GM18867 (cell line): ENCODE measurements around the gene CORIN.
"Not testable (repeated sequence)": the region's sequence is repeated elsewhere in the genome, so short reads cannot be mapped to it uniquely, and the experiment has no call there.

ENCODE experiments used
- ATAC-seq: cut with Tn5 transposase; IDR thresholded peaks from one replicate; pipeline ENCODE4 v1.9.1; 2021; ENCODE audit warnings: mild to moderate bottlenecking, moderate library complexity; ENCODE audit not compliant: unreplicated experiment

The CORIN gene

DNA sequence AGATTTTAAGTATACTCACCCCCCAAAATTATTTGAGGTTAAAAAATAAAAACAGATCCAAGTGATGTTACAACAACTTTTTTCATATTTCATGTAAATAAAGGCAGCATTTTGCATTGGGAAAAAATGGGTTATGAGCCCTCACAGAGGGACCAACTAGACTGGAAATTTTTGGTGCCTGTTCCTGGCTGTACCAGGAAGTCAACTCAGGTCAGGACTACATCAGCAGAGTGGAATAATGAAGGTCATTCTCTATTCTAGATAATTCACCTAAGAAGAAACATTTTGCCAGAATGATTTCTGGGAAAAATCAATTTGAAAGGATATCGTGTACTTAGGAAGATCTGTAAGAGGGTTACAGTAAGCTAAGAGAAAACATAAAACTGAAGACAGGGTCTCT is 66.8 kb downstream of the CORIN start:
- ATAC-seq, result no peak

DNA sequence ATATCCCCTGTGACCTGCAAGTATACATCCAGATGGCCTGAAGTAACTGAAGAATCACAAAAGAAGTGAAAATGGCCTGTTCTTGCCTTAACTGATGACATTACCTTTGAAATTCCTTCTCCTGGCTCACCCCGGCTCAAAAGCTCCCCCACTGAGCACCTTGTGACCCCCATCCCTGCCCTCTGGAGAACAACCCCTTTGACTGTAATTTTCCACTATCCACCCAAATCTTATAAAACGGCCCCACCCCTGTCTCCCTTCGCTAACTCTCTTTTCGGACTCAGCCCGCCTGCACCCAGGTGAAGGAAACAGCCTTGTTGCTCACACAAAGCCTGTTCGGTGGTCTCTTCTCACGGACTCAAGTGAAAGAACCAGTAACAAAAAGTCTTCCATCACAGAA is 69.9 kb downstream of the CORIN start:
- ATAC-seq, result not testable (repeated sequence)

DNA sequence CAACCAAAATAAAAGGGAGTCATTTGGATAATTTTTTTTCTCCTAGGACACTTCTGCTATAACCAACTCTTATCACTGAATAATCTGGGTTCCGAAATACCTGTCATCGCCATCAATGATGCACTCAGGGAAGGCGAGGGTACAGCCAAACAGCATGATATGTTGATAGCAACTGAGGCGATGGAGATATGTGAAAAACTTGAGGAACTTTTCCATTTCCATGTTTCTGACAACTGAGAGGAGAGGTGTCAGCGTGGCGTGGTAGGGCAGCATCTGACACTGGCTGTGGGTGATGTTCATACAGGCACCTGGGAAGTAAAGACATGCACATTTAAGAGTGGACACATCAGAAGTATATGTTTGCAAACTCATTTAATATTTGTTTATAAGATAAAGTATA is 74.6 kb downstream of the CORIN start:
- ATAC-seq, result no peak

DNA sequence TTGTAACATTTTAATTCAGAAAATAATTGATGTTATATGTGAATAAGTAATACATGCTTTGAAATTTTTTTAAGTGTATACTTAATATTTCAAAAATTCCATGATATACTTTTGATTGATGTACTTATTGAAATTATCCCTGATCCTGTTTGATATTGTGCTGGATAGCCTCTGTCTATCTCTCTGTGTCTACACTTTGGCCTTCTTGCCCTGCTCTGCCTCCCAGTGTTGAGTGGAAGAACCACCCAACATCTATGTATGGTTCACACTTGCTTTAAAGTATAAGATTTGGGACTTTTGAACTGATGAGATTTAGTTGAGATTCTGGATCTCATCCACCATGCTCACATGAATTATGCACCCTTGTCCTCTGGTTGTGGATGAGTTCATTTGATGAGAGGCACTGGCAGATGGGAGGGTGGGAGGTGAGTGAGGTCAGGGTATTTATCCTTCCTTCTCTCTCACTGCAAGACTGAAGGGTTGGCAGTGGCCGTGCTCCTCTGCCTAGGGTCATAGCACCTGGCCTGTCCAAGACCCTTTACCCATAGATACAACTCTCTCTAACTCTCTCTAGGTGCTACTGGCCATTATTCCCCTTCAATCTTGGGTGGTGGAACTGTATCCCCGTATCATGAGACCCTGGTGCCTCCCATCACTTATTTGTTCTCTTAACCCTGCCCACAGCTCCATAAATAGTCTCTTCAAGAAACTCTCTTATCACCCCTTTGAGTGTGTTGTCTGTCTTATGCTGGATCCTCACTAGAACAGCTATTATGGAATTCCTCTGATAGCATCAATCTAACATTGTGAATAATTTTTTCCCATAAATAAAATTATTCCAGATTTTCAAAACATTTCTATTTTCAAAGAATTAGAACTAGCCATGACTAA is 75.2 kb downstream of the CORIN start:
- ATAC-seq, result no peak

DNA sequence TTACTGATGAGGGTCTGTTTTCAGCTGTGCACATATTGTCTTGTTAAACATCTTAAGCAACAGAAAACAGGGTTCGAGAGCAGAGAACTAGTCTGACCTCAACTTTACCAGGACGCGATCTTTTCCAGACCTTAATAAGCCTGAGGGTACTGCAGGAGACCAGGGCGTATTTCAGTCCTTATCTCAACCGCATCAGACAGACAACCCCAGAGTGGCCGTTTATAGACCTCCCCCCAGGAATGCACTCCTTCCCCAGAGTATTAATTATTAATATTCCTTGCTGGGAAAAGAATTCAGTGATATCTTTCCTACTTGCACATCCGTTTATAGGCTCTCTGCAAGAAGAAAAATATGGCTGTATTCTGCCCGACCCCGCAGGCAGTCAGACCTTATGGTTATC is 84.6 kb downstream of the CORIN start:
- not testable (repeated sequence) for ATAC-seq

DNA sequence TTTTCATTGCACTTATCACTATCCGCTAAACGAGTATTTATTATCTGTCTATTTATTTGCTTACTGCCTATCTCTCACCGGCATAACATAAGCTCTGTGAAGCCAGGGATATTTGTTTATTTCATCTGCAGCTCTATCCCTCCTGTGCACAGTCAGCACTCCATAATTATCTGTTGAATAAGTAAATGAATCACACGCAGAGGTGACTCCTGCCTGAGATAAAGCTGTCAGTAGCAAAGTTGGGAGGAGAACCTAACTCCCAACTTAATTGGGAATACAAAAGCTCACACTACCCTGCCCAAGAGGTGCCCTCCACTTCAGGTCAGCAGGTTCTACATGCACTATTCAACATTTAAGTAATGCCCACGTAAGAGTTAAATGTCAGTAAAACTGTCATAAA is 85.7 kb downstream of the CORIN start:
- no peak for ATAC-seq

DNA sequence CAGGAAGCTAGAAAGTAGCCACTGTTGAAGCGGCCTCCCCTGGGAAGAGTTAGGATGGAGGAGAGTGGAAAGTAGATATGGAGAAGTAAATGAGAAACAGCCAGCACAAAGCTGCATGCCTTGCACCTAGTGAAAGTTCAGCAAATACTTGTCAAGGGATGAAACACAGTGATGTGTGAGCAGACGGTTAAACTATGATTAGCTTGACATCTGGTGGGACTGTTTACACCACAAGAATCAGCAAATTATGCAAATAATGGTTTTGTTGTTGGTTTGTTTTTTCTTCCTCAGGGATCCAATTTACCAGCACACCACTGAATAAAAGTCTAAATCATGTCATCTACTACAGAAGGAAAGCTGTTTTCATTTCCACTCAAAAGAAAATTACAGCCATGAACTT is 87.1 kb downstream of the CORIN start:
- no peak for ATAC-seq

DNA sequence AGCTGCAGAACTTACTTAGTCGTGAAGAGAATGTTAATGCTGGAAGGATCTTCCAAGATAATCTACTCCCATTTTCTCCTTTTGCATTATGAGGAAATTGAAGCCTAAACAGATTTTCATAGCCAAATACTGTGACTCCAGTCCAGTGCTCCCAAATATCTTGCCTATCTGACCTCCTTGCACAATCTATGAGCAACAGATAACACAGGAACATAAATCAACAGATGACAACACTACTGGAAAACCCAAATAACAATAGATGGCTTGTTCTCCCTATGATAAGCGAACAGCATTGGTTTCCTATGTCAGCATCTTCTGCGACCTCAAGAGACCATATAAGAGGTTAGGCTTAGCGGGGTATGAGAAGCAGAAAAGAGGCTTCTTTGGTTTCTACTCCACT is 88.0 kb downstream of the CORIN start:
- no peak for ATAC-seq

DNA sequence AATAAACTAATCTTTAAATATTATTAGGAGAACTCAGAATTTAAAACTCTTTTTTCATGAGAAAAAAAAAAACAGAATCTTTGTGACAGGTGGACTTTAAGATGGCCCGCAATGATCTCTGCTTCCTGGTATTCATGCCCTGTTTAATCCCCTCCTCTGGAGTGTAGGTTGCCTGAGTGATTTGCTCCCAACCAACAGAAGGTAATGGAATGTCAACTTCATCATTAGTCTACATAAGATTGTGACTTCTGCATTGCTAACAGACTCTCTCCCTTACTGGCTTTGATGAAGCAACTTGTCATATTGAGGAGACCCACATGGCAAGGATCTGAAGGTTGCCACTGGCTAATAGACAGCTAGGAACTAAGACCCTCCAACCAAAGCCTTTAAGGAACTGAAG is 88.8 kb downstream of the CORIN start:
- ATAC-seq, result no peak

DNA sequence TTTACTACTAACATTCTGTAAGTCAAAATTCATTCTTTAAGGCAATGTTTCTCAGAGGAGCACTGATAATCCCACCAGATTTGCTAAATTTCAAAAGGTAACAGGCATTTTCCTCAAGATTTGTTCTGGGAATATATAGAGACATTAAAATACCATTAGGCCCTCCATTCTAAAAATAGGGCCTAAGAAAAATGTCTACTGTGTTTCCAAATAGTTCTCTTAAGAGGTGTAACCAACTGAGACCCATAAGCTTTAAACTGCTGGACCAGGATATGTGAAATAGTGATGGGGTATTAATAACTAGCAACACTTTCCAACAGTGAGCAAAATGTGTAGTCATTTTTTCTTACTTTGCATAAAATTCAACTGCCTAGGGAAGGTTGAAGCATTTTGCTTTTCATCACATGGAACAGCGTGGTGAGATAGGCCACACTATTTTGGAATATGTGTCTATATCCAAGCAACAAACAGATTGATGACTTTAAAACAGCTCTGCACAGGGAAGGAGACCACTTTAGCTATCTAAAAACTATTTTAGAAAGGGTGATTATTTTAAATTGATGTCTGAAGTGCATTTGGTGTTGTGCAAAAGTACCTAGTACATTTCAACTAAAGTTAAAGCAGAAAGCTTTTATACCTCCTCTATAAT is 89.9 kb downstream of the CORIN start:
- no peak for ATAC-seq

DNA sequence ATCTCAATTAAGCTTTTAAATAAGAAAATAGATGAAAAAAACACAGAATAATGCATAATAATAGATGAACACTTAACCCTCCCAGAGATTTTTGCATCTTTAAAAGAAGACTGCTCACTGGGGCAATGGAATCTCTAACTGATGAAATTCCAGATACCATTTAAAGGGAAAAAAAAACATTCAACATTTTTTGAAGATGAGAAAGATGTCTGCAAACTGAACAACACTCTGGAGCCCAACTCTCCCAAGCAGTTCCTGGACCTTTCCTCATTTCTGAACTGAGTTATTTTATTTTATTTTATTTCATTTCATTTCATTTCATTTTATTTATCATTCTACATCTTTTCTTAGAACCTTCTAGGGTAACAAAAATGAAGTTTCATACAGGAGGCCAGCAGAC is 90.7 kb downstream of the CORIN start:
- no peak for ATAC-seq

DNA sequence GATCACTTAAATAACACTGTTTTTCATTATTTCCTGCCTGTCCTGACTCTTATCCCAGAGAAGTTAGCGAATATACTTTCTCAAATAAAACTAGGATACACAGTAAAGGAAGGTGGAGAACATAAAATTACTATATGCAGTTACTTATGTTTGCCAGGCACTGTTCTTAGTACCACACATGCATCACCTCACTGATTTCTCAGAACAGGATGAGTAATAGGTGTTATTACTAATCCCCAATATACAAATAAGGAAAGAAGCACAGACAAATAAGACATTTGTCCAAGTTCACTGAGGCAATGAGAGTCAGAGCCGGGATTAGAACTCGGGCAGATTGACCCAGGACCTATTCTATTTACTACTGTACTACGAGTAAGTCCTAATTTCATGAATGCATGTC is 91.7 kb downstream of the CORIN start:
- ATAC-seq, result no peak

DNA sequence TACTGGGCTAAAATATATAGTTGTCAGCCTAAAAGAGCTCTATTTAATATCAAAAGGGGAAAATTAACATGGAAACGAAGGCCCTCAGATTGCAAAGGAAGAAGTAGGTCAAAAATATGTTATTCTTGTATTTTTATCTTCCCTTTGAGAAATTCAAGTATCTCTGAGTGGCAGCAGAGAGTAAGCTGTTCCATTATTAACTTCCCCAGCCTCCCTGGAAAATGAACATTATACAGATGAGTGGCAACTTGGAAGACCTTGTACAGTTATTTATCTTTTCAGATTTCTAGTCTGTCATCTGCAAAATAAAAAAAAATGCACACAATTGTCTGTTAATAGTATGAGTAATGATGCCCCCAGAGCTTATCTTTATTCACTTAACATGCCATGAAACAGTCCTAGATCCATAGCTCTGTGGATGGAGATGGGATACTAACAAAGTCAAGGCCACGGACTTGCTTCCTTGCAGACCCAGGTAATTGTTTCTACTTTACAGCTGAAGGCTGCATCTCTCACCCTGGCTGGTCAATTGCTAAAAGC is 93.0 kb downstream of the CORIN start:
- ATAC-seq, result no peak

DNA sequence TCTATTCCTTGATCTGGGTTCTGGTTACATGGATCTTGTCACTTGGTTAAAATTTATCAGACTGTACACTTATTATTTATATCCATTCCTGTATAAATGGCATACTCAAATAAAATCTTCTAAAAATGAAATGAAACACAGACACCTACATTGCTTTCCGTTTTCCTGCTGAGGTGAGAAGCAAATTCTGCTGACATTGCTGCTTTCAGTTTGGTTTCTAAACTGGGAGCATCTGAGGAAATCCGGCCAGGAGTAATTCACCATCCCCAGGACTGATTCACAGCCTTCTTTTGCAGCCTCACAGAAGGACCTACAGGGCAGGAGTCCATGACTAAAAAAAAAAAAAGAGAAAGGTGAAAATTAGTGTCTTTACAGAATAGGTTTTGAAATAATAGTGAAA is 93.6 kb downstream of the CORIN start:
- no peak for ATAC-seq

DNA sequence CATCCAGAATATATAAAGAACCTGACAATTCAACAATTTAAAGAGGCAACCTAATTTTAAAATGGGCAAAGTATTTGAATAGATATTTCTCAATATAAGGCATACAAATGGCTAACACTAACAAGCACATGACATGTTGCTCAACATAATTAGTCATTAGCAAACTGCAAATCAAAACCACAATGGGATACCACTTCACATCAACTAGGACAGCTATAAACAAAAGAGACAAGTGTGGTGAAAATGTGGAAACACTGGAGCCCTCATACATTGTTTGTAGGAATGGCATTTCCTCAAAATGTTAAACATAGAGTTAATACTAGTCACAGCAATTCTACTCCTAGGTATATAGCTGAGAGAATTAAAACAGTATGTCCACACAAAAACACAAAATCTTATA is 96.7 kb downstream of the CORIN start:
- ATAC-seq, result no peak

DNA sequence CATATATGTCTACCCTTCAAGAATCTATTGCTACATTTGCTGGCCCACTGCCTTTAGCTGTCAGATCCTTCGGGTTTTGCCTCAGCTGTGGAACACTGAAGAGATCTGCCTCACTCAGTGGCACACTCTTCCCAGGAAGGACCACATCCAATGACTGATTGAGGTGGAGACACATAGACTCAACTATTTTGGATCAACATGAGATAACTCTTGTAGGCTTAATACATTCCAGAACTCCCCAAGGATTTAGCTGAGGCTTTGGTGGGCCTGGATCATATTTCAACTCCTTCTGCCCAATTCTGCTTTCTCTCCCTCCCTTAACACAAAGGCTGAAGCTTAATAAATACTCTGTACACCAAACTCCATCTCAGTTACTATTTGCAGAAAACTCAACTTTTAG is 100.5 kb downstream of the CORIN start:
- ATAC-seq, result no peak

DNA sequence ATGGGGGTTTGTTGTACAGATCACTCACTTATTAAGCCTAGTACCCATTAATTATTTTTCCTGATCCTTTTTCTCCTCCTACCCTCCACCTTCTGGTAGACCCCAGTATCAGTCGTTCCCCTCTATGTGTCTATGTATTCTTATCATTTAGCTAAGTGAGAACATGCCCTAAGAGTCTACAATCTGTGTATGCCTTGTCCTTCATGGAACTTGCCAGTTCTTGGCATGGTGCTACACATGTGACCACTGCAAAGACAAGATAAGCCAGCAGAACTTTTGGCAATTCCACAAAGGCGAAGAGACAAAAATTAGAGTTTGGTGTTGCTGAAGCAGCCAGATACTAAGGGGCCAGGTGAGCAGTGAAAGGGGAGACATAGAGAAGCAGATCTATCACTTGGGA is 101.3 kb downstream of the CORIN start:
- ATAC-seq, result no peak

DNA sequence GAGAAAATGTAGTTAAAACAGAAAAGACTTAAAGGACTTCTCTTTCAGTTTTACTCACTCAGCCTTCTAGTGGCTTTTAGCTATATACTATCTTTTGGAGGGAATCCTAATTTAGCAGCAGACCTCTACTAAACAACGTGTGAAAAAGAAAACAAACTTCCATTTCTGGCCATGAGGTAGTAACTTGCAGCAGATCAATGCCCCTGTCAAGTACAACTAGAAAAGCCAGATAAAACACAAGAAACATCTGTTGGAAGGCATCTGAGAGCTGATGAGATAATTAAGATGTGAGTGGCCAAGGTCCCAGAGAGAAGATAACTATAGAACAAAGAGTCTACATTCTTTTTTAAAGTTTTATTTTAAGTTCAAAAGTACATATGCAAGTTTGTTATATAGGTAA is 101.7 kb downstream of the CORIN start:
- no peak for ATAC-seq

DNA sequence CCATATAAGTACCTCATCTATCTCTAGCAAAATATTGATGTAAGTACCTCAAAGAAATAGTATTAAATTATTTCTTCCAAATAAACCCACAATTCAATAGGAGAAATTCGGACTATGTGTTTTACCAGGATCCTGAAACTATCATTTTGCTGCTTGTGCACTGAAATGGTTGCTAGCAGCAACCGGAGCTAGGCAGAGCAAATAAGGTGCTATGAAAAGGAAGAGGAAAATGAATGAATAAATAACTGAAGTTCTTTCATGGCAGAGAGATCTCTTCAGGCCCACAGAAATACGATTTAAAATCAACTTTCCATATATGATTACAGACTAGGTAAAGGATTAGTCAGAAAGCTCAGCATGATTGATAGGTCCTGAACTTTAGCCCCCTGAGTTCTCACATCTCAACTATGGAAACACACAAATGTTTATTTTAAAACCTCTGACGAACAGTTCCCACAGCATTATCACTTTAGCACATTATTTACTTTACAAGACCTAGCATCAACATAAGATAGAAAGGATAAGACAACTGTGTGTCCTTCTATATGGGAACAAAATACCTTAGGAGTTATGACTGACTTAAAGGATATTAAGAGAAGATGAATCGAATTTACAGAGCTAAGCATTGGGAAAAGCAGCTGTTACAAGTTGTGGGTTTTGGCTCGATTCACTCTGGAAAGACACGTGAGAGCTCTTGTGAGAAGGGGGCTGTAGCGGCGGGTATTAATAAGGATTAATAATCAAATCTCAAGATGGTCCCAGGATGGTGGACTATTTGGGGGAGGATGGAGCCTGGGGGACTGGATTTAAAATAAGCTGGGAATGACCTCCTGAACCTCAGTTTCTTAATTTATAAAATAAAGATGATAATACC is 104.3 kb downstream of the CORIN start:
- no peak for ATAC-seq

DNA sequence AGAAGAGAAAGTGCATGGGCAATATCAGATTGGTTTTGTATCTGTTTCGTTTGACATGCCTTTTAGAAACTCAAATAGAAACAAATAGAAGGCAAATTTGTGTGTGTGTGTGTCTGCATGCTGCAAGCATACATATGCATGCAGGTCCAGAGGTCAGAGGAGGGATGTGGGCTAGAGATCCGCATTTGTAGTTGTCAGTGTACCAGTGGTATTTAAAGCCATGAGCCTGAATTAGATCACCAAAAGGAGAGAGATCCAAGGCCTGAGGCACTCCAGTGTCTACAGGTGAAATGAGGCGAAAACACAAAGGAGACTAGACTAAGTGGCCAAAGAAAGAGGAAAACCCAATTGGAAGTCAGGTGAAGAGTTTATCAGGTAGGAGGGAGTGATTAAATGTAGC is 106.7 kb downstream of the CORIN start:
- no peak for ATAC-seq

DNA sequence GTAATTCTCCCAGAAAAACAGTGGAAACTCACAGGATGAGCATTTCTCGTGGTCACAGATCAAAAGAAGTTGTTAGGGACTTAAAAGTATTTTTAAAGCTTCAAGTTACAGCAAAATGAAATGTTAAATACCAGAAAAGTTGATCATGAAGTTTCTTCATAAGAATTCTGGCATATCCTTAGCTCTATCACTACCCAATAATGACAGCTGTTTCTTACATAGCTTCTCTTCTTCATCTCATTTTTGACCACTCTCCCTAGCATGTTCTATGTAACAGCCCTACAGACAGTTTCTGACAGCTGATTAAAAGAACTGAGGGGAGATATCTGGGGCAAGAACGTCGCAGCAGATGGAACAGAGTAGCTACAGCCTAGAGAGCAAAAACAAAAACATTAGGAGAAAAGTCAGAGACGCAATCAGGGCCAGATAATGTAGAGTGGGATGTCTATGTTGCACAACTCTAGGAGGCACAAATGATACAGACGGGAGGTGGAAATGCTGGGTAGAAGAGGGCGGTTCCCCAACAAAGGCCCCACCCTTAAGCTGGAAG is 108.7 kb downstream of the CORIN start:
- no peak for ATAC-seq
